ENCODE measurements around the gene FANCL.
"Not testable (repeated sequence)": the region's sequence is repeated elsewhere in the genome, so short reads cannot be mapped to it uniquely, and the experiment has no call there.

The FANCL gene

DNA sequence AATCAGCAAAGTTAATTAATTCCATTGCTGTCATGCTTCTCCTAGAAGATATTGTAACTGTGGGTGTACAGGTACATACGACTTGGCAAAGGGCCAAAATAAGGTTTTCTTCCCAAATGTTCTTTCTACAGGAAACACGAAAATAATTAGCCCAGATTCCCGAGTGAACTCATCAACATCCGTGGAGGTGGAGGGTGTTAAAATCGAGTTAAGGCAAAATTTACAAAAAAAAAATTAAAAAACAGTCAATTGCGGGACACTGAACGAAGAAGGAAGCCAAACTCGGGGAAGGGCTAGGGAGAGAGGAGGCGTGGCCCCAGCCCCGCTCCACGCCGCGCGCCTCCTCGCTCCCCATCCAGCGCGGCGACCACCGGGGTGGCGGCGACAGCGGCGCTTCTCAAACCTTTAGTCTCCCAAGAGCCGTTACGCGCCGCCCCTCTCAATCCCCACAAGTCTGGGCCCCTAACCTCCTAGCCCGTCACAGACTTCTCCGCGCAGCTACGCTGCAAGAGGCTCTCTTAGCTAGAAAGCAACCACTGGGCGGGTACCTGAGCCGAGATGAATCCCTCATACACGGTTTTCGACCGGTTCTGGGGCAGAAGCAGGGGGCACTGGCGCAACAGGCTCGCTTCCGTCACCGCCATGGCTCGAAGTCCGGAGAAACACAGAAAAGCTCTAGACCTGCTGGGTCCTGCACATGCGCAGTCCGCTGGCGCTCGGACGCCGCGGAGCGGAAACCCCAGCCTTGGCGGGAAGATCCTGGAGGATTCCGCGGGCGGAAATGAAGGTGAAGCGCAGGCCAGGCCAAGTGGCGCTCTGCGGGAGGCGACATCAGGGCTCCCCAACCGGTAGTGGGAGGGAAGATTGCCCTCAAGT, at the start of gene FANCL:
TSS of gene FANCL (minus strand) at position 656 of the 876 bp plus-strand sequence. CDS start at position 644, 12 bp downstream.
- DNase-seq = peak; percentile 91

GRCh38 chr2:58289029-58289428, 47.9 kb upstream of the FANCL start:
- no peak for DNase-seq

DNA sequence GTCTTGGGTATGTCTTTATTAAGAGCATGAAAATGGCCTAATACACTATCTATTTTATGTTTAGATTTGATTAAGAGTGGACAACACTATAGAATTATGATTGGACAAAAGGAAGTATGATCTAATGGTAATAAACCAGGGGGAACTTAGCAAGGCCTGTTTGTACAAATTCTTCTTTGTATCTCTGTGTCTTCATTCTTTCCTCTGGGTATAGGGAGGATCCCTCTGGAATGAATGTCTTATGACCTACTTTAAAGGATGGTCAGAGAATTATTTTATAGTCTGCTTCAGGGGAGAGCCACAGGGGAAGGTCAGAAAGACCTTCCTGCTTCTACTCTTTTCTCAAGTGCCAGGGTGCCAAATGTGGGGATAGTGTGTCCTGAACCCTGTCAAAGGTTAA, 42.8 kb upstream of the FANCL start:
- DNase-seq = no peak

GRCh38 chr2:58275144-58275543, 34.0 kb upstream of the FANCL start:
- DNase-seq = not testable (repeated sequence)

- no peak for DNase-seq
Observed at GRCh38 chr2:58271826-58272225, 30.7 kb upstream of the FANCL start.

DNA sequence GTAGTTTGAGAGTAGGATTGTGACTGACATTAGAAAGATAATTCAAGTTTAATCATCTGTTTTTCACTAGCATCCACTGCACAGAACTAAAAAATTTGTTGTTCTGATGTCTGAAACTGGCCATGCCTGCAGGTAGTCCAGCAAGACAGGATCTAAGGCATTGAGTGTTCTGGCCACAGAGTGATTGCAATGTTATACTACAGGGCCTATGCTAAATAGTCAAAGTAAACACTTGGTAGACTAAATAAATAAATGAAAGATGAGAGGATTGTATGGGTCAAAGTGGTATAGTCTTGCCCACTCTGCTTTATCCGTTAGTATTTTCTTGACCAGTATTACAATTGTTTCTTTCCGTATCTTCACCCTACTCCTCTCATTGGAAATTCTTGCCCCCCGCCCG, 27.6 kb upstream of the FANCL start:
- DNase-seq = no peak

DNA sequence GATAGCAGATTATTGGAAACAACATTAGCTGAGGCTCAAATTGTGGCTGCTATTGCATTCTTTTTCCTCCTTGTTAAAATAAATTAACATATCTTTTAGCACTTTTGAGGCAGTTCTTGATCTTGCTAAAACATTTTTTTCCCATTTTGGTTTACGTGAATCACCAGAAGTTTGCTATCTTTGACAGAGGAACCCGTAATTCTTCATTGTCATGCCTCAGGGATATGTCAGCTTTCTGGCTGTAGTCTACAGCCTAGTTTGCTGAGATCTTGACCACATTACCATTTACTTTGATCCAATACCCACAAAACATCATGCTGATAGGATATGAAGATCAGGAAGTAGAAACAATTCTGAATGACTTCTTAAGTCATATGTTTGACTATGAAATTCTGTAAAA, 25.1 kb upstream of the FANCL start:
- no peak for DNase-seq

DNA sequence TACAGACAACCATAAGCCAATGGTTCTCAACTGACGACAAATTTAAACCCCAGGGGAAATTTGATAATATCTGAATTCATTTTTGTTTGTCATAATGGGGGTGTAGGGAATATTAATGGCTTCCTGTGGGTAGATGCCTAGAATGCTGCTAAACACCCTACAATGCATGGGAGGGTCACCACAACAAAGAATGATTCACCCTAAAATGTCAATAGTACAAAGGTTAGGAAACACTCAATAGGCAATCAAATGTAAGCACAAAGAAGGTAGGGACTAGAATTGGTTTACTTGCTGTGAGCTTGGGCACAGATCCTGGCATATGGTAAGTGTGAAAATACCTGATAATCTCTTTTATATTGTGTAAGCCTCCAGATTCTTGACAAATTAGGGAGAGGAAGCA, 20.1 kb upstream of the FANCL start:
- DNase-seq = no peak

DNA sequence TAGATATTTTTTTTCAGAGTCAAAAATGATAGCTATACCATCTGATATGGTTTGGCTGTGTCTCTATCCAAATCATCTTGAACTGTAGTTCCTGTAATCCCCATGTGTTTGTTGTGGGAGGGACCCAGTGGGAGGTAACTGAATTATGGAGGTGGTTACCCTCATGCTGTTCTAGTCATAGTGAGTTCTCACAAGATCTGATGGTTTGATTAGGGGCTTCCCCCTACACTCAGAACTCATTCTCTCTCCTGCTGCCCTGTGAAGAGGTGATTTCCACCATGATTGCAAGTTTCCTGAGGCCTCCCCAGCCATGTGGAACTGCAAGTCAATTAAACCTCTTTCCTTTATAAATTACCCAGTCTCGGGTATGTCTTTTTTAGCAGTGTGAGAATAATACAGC, 17.3 kb upstream of the FANCL start:
- peak; percentile 60 for DNase-seq

DNA sequence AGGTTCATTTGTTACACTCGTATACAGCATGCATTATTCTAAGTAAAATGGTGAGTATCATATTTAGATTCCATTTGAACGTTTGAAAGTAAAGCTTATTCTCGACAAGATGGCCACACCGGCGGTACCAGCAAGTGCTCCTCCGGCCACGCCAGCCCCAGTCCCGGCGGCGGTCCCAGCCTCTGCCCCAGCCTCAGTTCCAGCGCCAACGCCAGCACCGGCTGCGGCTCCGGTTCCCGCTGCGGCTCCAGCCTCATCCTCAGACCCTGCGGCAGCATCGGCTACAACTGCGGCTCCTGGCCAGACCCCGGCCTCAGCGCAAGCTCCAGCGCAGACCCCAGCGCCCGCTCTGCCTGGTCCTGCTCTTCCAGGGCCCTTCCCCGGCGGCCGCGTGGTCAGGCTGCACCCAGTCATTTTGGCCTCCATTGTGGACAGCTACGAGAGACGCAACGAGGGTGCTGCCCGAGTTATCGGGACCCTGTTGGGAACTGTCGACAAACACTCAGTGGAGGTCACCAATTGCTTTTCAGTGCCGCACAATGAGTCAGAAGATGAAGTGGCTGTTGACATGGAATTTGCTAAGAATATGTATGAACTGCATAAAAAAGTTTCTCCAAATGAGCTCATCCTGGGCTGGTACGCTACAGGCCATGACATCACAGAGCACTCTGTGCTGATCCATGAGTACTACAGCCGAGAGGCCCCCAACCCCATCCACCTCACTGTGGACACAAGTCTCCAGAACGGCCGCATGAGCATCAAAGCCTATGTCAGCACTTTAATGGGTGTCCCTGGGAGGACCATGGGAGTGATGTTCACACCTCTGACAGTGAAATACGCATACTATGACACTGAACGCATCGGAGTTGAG, 10.4 kb upstream of the FANCL start:
- DNase-seq = not testable (repeated sequence)

- no peak for DNase-seq
Observed at GRCh38 chr2:58241546-58241864, 380 bp upstream of the FANCL start.

GRCh38 chr2:58239243-58239925, 1.7 kb downstream of the FANCL start:
- DNase-seq = no peak

GRCh38 chr2:58237741-58238140, 3.4 kb downstream of the FANCL start:
- no peak for DNase-seq

GRCh38 chr2:58235984-58236383, 5.1 kb downstream of the FANCL start:
- no peak for DNase-seq

- no peak for DNase-seq
Observed at GRCh38 chr2:58235170-58235569, 6.0 kb downstream of the FANCL start.

GRCh38 chr2:58228299-58228698, 12.8 kb downstream of the FANCL start:
- DNase-seq = no peak

- DNase-seq = no peak
Observed at GRCh38 chr2:58227171-58227917, 13.8 kb downstream of the FANCL start.

DNA sequence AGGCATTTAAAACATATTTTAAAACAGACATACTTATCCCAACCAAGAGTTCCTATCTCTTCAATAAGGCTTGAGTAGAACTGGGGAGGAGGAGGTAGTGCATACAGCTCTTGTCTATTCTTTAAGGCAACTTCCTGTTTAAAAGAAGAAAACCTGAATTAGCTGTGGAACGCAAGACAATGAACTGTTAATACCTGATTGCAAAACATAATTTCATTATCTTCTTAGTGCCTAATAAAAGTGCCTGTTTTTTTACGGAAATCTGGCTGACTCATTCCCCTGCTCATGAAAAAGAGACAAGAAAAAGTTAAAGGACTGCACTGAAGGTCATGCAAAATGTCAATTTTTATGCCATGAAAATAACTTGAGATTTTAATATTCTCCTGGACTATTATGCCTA, 19.2 kb downstream of the FANCL start:
- no peak for DNase-seq

DNA sequence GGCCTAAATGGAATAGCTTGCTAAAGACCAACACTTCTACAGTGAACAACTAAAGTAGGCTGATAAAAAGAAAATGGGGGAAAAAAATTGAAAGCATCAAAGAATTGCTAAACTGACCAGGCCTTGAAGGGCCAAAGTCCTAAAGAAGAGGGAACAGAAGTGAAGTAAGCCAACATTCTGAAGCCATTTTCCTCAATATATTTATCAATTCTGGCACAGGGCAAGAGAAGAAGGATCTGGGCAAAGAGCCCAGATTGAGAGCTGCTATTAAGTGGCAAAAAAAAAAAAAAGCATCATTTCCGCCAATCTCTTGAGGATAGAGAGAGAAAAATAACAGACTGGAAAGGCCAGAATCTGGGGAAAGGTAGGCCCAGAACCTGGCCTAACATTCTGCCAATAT, 25.7 kb downstream of the FANCL start:
- DNase-seq = no peak

- not testable (repeated sequence) for DNase-seq
Observed at GRCh38 chr2:58210951-58211568, 30.1 kb downstream of the FANCL start.

- no peak for DNase-seq
Observed at GRCh38 chr2:58207189-58207588, 33.9 kb downstream of the FANCL start.

- no peak for DNase-seq
Observed at GRCh38 chr2:58206785-58207184, 34.3 kb downstream of the FANCL start.

Measured in activated CD4-positive, alpha-beta T cell treated with anti-CD3 and anti-CD28 coated beads, Interleukin-2, Interleukin-6, amounts not matched to agents 100 ng/mL and 50 ng/mL, durations not matched to agents 16 hours and 8 hours (primary cell).